Measurements from ENCODE around the gene ST6GALNAC3. TPM values are rescaled to one million over a fixed set of nuclear protein-coding genes. Genes with fewer than 3 reads are reported as not detected.

ST6GALNAC3 gene
- total RNA-seq, 1 donor from 2014 or later: 23.6 TPM

GRCh38 chr1:76037324-76037723, 37.2 kb upstream of the ST6GALNAC3 start:
- TF ChIP-seq CTCF (IDR thresholded peaks at IDR 0.05): no peak
- no peak for TF ChIP-seq EZH2 (IDR thresholded peaks at IDR 0.05)
- no peak for TF ChIP-seq EZH2phosphoT487 (IDR thresholded peaks at IDR 0.05)
- DNase-seq (ENCODE audit: low spot score): no peak
- Histone ChIP-seq H3K79me2 (ENCODE audit: low read depth) (no peaks in the 10 kb centered on the region), H2AFZ (replicated peaks) (no peak overlapping the region), H3K4me3 (no peak overlapping the region), H3K4me2 (no peak overlapping the region), H3K27ac (no peak overlapping the region), H3F3A (ENCODE audit: low read depth) (peaks cover 5% of the 10 kb centered on the region), H3K4me1 (peaks cover 10% of the 10 kb centered on the region), H3K36me3 (no peaks in the 10 kb centered on the region), H3K27me3 (no peaks in the 10 kb centered on the region), H3K9ac (no peak overlapping the region), H4K20me1 (ENCODE audit: low read depth) (no peaks in the 10 kb centered on the region), H3K9me3 (ENCODE audit: low read depth) (no peaks in the 10 kb centered on the region)
- peaks cover 40% of the 10 kb centered on the region for H3K4me1 Mint-ChIP-seq
- no peak overlapping the region for H3K27ac Mint-ChIP-seq
- H3K9me3 Mint-ChIP-seq: no peaks in the 10 kb centered on the region
- no peak overlapping the region for H3K4me3 Mint-ChIP-seq
- H3K36me3 Mint-ChIP-seq: peaks cover 2% of the 10 kb centered on the region
- peaks cover 5% of the 10 kb centered on the region for H3K27me3 Mint-ChIP-seq (ENCODE audit: insufficient read depth, low read depth)

GRCh38 chr1:76038287-76039004, 36.1 kb upstream of the ST6GALNAC3 start:
- no peak overlapping the region for H3K27ac ChIP-seq
- no peak overlapping the region for H3K4me3 Mint-ChIP-seq
- peaks cover 10% of the 10 kb centered on the region for H3K4me1 ChIP-seq
- no peak overlapping the region for H3K4me2 ChIP-seq
- H3K36me3 ChIP-seq: no peaks in the 10 kb centered on the region
- TF ChIP-seq EZH2 (IDR thresholded peaks at IDR 0.05) (no peak), CTCF (IDR thresholded peaks at IDR 0.05) (no peak), EZH2phosphoT487 (IDR thresholded peaks at IDR 0.05) (no peak)
- H3K9ac ChIP-seq: no peak overlapping the region
- DNase-seq (ENCODE audit: low spot score): no peak
- no peaks in the 10 kb centered on the region for H4K20me1 ChIP-seq (ENCODE audit: low read depth)
- no peaks in the 10 kb centered on the region for H3K9me3 ChIP-seq (ENCODE audit: low read depth)
- no peak overlapping the region for H3K27ac Mint-ChIP-seq
- H3K36me3 Mint-ChIP-seq: peaks cover 2% of the 10 kb centered on the region
- no peak overlapping the region for H2AFZ ChIP-seq (replicated peaks)
- H3F3A ChIP-seq (ENCODE audit: low read depth): peaks cover 5% of the 10 kb centered on the region
- H3K79me2 ChIP-seq (ENCODE audit: low read depth): no peaks in the 10 kb centered on the region
- no peak overlapping the region for H3K4me3 ChIP-seq
- H3K27me3 Mint-ChIP-seq (ENCODE audit: insufficient read depth, low read depth): peaks cover 5% of the 10 kb centered on the region
- H3K9me3 Mint-ChIP-seq: no peaks in the 10 kb centered on the region
- no peaks in the 10 kb centered on the region for H3K27me3 ChIP-seq
- peaks cover 40% of the 10 kb centered on the region for H3K4me1 Mint-ChIP-seq

- Histone ChIP-seq H3K79me2 (ENCODE audit: low read depth) (no peaks in the 10 kb centered on the region), H3K4me1 (peaks cover 9% of the 10 kb centered on the region), H3K4me3 (no peak overlapping the region), H3K9me3 (ENCODE audit: low read depth) (no peaks in the 10 kb centered on the region), H3F3A (ENCODE audit: low read depth) (no peaks in the 10 kb centered on the region), H2AFZ (replicated peaks) (peak overlapping the region; percentile 62), H4K20me1 (ENCODE audit: low read depth) (no peaks in the 10 kb centered on the region), H3K27me3 (no peaks in the 10 kb centered on the region), H3K36me3 (no peaks in the 10 kb centered on the region), H3K4me2 (no peak overlapping the region), H3K9ac (no peak overlapping the region), H3K27ac (no peak overlapping the region)
- no peak for TF ChIP-seq EZH2 (IDR thresholded peaks at IDR 0.05)
- TF ChIP-seq EZH2phosphoT487 (IDR thresholded peaks at IDR 0.05): no peak
- TF ChIP-seq CTCF (IDR thresholded peaks at IDR 0.05): no peak
- Mint-ChIP-seq H3K27ac (no peak overlapping the region), H3K27me3 (ENCODE audit: insufficient read depth, low read depth) (peaks cover 3% of the 10 kb centered on the region), H3K4me3 (no peak overlapping the region), H3K4me1 (peaks cover 24% of the 10 kb centered on the region), H3K9me3 (no peaks in the 10 kb centered on the region), H3K36me3 (no peaks in the 10 kb centered on the region)
- no peak for DNase-seq (ENCODE audit: low spot score)
Observed at GRCh38 chr1:76046149-76046548, 28.4 kb upstream of the ST6GALNAC3 start.
